PC-9 (cell line): ENCODE measurements around the gene TSPAN18.

Experiments used
- EZH2 ChIP-seq: fragments of 200-600 bp; sonication (generic); IDR thresholded peaks from 2 replicates; pipeline ENCODE4 v1.8.0; 2017; ENCODE audit warnings: antibody characterized with exemption, low read depth
- TF ChIP-seq, protein P1 (sequence below): fragments of 200-600 bp; sonication (generic); conservative IDR thresholded peaks from 2 replicates; pipeline ENCODE4 v1.6.1; 2017; ENCODE audit warnings: mixed run types, antibody characterized with exemption, mild to moderate bottlenecking, moderate library complexity

- TF ChIP-seq, protein P1, sequence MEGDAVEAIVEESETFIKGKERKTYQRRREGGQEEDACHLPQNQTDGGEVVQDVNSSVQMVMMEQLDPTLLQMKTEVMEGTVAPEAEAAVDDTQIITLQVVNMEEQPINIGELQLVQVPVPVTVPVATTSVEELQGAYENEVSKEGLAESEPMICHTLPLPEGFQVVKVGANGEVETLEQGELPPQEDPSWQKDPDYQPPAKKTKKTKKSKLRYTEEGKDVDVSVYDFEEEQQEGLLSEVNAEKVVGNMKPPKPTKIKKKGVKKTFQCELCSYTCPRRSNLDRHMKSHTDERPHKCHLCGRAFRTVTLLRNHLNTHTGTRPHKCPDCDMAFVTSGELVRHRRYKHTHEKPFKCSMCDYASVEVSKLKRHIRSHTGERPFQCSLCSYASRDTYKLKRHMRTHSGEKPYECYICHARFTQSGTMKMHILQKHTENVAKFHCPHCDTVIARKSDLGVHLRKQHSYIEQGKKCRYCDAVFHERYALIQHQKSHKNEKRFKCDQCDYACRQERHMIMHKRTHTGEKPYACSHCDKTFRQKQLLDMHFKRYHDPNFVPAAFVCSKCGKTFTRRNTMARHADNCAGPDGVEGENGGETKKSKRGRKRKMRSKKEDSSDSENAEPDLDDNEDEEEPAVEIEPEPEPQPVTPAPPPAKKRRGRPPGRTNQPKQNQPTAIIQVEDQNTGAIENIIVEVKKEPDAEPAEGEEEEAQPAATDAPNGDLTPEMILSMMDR, result no peak
- no peak for TF ChIP-seq EZH2
Observed at GRCh38 chr11:44966694-44967093, 239.9 kb downstream of the TSPAN18 start.
